Measurements from ENCODE around the gene AIFM2.
"Not testable (repeated sequence)": the region's sequence is repeated elsewhere in the genome, so short reads cannot be mapped to it uniquely, and the experiment has no call there.

Gene AIFM2

GRCh38 chr10:70121281-70121949, 11.2 kb downstream of the AIFM2 start:
- no peak for DNase-seq

- DNase-seq, result no peak
Observed at GRCh38 chr10:70120417-70120816, 12.2 kb downstream of the AIFM2 start.

- DNase-seq, result no peak
Observed at GRCh38 chr10:70119623-70120022, 13.0 kb downstream of the AIFM2 start.

- DNase-seq, result no peak
Observed at GRCh38 chr10:70119197-70119596, 13.4 kb downstream of the AIFM2 start.

- no peak for DNase-seq
Observed at GRCh38 chr10:70118196-70118595, 14.4 kb downstream of the AIFM2 start.

GRCh38 chr10:70117646-70118045, 15.0 kb downstream of the AIFM2 start:
- no peak for DNase-seq

- DNase-seq, result peak; percentile 13 to 59 (median 33)
Observed at GRCh38 chr10:70115948-70116682, 16.5 kb downstream of the AIFM2 start.

- no peak for DNase-seq
Observed at GRCh38 chr10:70114902-70115301, 17.7 kb downstream of the AIFM2 start.

- DNase-seq, result no peak
Observed at GRCh38 chr10:70112071-70112470, 20.6 kb downstream of the AIFM2 start.

GRCh38 chr10:70111496-70111895, 21.1 kb downstream of the AIFM2 start:
- DNase-seq, result no peak

- DNase-seq, result no peak
Observed at GRCh38 chr10:70109064-70109729, 23.4 kb downstream of the AIFM2 start.

GRCh38 chr10:70106958-70107791, 25.4 kb downstream of the AIFM2 start:
- DNase-seq, result no peak

GRCh38 chr10:70101668-70102067, 31.0 kb downstream of the AIFM2 start:
- no peak for DNase-seq

- not testable (repeated sequence) for DNase-seq
Observed at GRCh38 chr10:70101068-70101562, 31.5 kb downstream of the AIFM2 start.

GRCh38 chr10:70098271-70098670, 34.4 kb downstream of the AIFM2 start:
- DNase-seq, result no peak

GRCh38 chr10:70097459-70097858, 35.2 kb downstream of the AIFM2 start:
- DNase-seq, result no peak

- DNase-seq, result no peak
Observed at GRCh38 chr10:70096705-70097420, 35.8 kb downstream of the AIFM2 start.

GRCh38 chr10:70096016-70096704, 36.5 kb downstream of the AIFM2 start:
- no peak for DNase-seq

GRCh38 chr10:70094250-70094649, 38.4 kb downstream of the AIFM2 start:
- no peak for DNase-seq

GRCh38 chr10:70093335-70093944, 39.2 kb downstream of the AIFM2 start:
- DNase-seq, result peak in 3 of 6 experiments; percentile 27 to 37 (median 32)

GRCh38 chr10:70092389-70092718, 40.3 kb downstream of the AIFM2 start:
- DNase-seq, result peak in 3 of 6 experiments; percentile 53 to 63 (median 61)
